Caco-2 (cell line): ENCODE results near the gene MEF2B. TPM values are rescaled to one million over a fixed set of nuclear protein-coding genes. Genes with fewer than 3 reads are reported as not detected.
"Not testable (repeated sequence)": the region's sequence is repeated elsewhere in the genome, so short reads cannot be mapped to it uniquely, and the experiment has no call there.

ENCODE experiments used
- BruUV-seq: library from RNA; stranded (reverse); fragments of 400-500 nt; replicated peaks from 2 replicates; lab custom pipeline; 2021; lab: Mats Ljungman, UMichigan
- CTCF ChIA-PET: fragments of 300-600 bp; sonication (Branson Sonifier 250); formaldehyde crosslinking; loops from one replicate; lab custom pipeline; 2022; ENCODE audit warnings: antibody characterized with exemption; lab: Charles Lee
- POLR2A ChIA-PET: fragments of 300-600 bp; sonication (Branson Sonifier 250); formaldehyde crosslinking; loops from one replicate; lab custom pipeline; 2022; ENCODE audit warnings: antibody characterized with exemption; lab: Charles Lee
- DNase-seq, 2 experiments: peaks; one replicate each; pipeline versions ENCODE4 v3.0.0 to v3.0.0-alpha.2; 2020 to 2022
- H3K27me3 ChIP-seq: replicated peaks from 2 replicates; pipeline ENCODE4 v1.6.0; 2011; ENCODE audit warnings: low read length; ENCODE audit not compliant: control insufficient read depth, insufficient read depth
- H3K36me3 ChIP-seq: 2 replicates; pipeline ENCODE4 v1.5.1; 2011; ENCODE audit warnings: low read length; ENCODE audit not compliant: control insufficient read depth, insufficient read depth
- H3K4me1 ChIP-seq: fragments of 250-450 bp; sonication (Bioruptor Pico); 2 replicates; pipeline ENCODE4 v1.5.1; 2020; ENCODE audit warnings: mild to moderate bottlenecking
- H3K4me3 ChIP-seq: 2 replicates; pipeline ENCODE4 v1.5.1; 2011; ENCODE audit warnings: low read depth, mild to moderate bottlenecking, control low read depth, low read length
- H3K9me3 ChIP-seq: fragments of 250-450 bp; sonication (Bioruptor Pico); 2 replicates; pipeline ENCODE4 v1.5.1; 2020; ENCODE audit warnings: mild to moderate bottlenecking, moderate library complexity
- H3K27ac Mint-ChIP-seq: one replicate; pipeline ENCODE4 v1.8.0; 2022; ENCODE audit warnings: mixed read lengths; ENCODE audit not compliant: unreplicated experiment
- H3K27me3 Mint-ChIP-seq: one replicate; pipeline ENCODE4 v1.8.0; 2022; ENCODE audit warnings: mixed read lengths; ENCODE audit not compliant: insufficient read depth, unreplicated experiment
- H3K36me3 Mint-ChIP-seq: one replicate; pipeline ENCODE4 v1.8.0; 2022; ENCODE audit warnings: mild to moderate bottlenecking, mixed read lengths; ENCODE audit not compliant: insufficient read depth, unreplicated experiment
- H3K4me1 Mint-ChIP-seq: one replicate; pipeline ENCODE4 v1.8.0; 2022; ENCODE audit warnings: low read depth, mixed read lengths; ENCODE audit not compliant: unreplicated experiment
- H3K4me3 Mint-ChIP-seq: one replicate; pipeline ENCODE4 v1.8.0; 2022; ENCODE audit warnings: mild to moderate bottlenecking, moderate library complexity, mixed read lengths; ENCODE audit not compliant: unreplicated experiment
- H3K9me3 Mint-ChIP-seq: one replicate; pipeline ENCODE4 v1.8.0; 2022; ENCODE audit warnings: mixed read lengths; ENCODE audit not compliant: unreplicated experiment
- intact Hi-C: fragments of 100-400 bp; cut with micrococcal nuclease; formaldehyde crosslinking; loops from one replicate; pipeline ENCODE4 v1.10.0; 2022; ENCODE audit not compliant: unreplicated experiment
- total RNA-seq: library from RNA; stranded (reverse); gene quantifications from 2 replicates; pipeline ENCODE4 v1.2.3, GENCODE V29; 2022
- TF ChIP-seq, protein P1 (sequence below), 2 experiments: fragments of 200-600 bp in 1 of 2; IDR thresholded peaks; 1 replicate in 1 of 2; 2 replicates in 1 of 2; pipeline versions ENCODE4 v1.5.1 to v1.8.0; 2011 to 2022; ENCODE audit warnings: antibody characterized with exemption in 1 of 2, control low read depth in 1 of 2, inconsistent platforms in 1 of 2, low read depth in 1 of 2, low read length in 1 of 2, mild to moderate bottlenecking in 1 of 2, moderate library complexity in 1 of 2; ENCODE audit not compliant: insufficient read depth in 1 of 2, severe bottlenecking in 1 of 2, unreplicated experiment in 1 of 2

MEF2B gene
- total RNA-seq, 1 experiment from 2014 or later = 0.82 TPM

DNA sequence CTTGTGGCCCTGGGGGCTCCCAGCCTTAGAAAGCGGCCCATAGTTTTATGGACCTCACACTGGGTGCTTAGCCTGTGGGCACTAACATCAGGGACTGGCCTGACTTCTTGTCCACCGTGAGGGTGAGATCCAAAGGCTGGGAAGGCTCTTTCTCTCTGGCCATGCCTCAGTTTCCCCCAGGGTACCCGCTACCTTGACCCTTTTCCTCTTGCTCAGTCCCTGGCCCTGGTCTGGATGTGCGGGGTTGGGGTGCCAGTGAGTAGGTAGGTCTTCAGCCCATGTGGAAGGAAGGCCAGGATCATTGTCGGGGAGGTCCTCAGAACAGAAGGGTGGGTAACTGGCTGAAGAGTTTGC, 30.2 kb downstream of the MEF2B start:
- DNase-seq = no peak
- Mint-ChIP-seq H3K4me1 (no peaks in the 10 kb centered on the region), H3K36me3 (peaks cover 11% of the 10 kb centered on the region), H3K27me3 (no peaks in the 10 kb centered on the region), H3K4me3 (no peak overlapping the region), H3K9me3 (no peaks in the 10 kb centered on the region), H3K27ac (no peak overlapping the region)
- H3K27me3 ChIP-seq = no peaks in the 10 kb centered on the region
- ChIA-PET POLR2A (no interaction called here), CTCF (no interaction called here)
- H3K36me3 ChIP-seq = no peaks in the 10 kb centered on the region
- no peaks in the 10 kb centered on the region for H3K9me3 ChIP-seq
- H3K4me3 ChIP-seq = no peak overlapping the region
- intact Hi-C loops = loop anchor here (1.0 to 5.0 kb wide), 4 partner anchors 32 to 144 kb away; partner anchors contain the start of genes MEF2B and SLC25A42
- H3K4me1 ChIP-seq = no peaks in the 10 kb centered on the region
- BruUV-seq = no TSS peak
- TF ChIP-seq, protein P1, sequence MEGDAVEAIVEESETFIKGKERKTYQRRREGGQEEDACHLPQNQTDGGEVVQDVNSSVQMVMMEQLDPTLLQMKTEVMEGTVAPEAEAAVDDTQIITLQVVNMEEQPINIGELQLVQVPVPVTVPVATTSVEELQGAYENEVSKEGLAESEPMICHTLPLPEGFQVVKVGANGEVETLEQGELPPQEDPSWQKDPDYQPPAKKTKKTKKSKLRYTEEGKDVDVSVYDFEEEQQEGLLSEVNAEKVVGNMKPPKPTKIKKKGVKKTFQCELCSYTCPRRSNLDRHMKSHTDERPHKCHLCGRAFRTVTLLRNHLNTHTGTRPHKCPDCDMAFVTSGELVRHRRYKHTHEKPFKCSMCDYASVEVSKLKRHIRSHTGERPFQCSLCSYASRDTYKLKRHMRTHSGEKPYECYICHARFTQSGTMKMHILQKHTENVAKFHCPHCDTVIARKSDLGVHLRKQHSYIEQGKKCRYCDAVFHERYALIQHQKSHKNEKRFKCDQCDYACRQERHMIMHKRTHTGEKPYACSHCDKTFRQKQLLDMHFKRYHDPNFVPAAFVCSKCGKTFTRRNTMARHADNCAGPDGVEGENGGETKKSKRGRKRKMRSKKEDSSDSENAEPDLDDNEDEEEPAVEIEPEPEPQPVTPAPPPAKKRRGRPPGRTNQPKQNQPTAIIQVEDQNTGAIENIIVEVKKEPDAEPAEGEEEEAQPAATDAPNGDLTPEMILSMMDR (IDR thresholded peaks at IDR 0.05; ENCODE audit: insufficient read depth in 1 of 2, low read depth in 1 of 2, low read length in 1 of 2, severe bottlenecking in 1 of 2, unreplicated experiment in 1 of 2) = no peak

DNA sequence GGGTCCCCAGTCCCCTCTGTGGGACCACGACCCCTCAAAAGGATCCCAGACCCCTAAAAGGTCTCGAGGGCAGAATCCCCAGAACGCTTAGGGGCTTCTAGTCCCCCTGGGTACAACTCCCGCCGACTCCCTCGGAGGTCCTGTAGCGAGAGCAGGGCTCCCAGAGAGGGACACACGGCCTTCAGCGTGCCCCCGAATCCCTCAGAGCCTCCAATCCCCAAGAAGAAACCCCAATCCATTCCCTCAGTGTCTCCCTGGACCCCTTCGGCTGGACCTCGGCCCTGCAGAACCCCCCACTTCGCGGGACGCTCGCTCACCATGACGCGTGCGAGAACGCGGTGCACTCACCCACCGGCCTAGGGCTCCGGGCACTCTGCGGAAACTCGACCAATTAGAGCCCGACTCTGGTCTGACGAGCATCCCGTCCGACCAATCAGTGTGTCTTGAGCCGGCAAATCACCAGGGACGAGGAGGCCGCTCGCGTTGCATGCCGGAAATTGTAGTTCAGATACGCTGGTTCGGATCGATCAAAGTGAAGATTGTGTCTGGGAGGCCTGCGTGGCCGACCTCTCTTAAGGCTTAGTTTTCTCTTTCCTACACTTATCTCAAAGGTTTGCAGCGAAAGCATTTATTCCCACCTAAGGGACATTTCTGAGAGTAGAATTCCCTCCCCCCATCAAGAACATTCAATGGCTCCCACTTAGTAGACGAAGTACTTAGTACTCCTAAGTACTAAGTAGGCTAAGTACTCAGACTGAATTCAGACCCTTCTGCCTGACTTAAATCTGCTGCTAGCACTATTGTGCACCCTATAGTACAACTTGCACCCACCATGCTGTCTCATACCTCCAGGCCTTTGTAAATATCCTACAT, 31.7 kb downstream of the MEF2B start, which contains the start of gene TMEM161A:
Gene TMEM161A, minus strand, starts transcription at position 370 of the 873 bp plus-strand sequence. Its CDS starts 50 bp downstream, at position 320.
- Histone ChIP-seq H3K4me3 (peak within 1 kb of the TSS; percentile 87), H3K36me3 (no peaks in the 10 kb centered on the region), H3K4me1 (no peaks in the 10 kb centered on the region), H3K9me3 (no peaks in the 10 kb centered on the region), H3K27me3 (no peaks in the 10 kb centered on the region)
- Mint-ChIP-seq H3K4me3 (peak within 1 kb of the TSS; percentile 97), H3K27ac (peak within 1 kb of the TSS; percentile 97), H3K4me1 (no peaks in the 10 kb centered on the region), H3K36me3 (peaks cover 11% of the 10 kb centered on the region), H3K27me3 (no peaks in the 10 kb centered on the region), H3K9me3 (no peaks in the 10 kb centered on the region)
- BruUV-seq = no TSS peak
- TF ChIP-seq, protein P1 (IDR thresholded peaks at IDR 0.05; ENCODE audit: insufficient read depth in 1 of 2, low read depth in 1 of 2, low read length in 1 of 2, severe bottlenecking in 1 of 2, unreplicated experiment in 1 of 2) = no peak
- ChIA-PET CTCF (no interaction called here), POLR2A (no interaction called here)
- intact Hi-C loops = loop anchor here (1.0 to 5.0 kb wide), 4 partner anchors 34 to 85 kb away; partner anchors contain the start of genes MEF2B and SLC25A42
- DNase-seq = peak; percentile 97 to 99

DNA sequence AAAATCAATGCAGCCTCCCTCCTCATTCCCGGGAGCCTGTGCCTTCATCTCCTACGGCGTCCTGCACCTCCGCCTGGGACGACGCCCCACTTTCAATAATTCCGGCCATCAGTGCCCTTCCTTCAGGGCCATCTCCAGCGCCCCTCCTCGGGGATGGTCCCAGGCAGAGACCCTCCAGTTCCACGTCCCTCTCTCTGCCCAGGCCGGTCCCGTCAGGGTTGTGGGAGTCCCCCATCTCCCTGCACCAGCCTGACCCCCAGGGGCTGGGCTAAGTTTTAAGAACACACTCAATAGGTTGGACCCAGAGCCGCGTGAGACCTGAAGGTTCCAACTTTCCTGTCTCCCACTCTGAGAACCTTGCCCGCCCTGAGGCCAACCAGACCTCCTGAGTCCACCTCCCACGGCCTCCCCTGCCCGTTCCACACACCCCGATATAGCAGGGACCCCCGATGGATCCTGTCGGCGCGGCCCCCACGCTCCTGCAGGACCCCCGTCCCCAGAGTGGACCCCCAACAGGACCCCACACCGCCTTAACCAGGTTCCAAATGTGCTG, 32.4 kb downstream of the MEF2B start:
- H3K27me3 Mint-ChIP-seq = no peaks in the 10 kb centered on the region
- H3K36me3 Mint-ChIP-seq = peaks cover 11% of the 10 kb centered on the region
- intact Hi-C loops = loop anchor here (1.0 to 5.0 kb wide), 4 partner anchors 35 to 84 kb away; partner anchors contain the start of genes MEF2B and SLC25A42
- no peaks in the 10 kb centered on the region for H3K9me3 Mint-ChIP-seq
- TSS peak; percentile 53 for BruUV-seq
- TF ChIP-seq, protein P1 (IDR thresholded peaks at IDR 0.05; ENCODE audit: insufficient read depth in 1 of 2, low read depth in 1 of 2, low read length in 1 of 2, severe bottlenecking in 1 of 2, unreplicated experiment in 1 of 2) = no peak
- H3K4me1 Mint-ChIP-seq = no peaks in the 10 kb centered on the region
- no peaks in the 10 kb centered on the region for H3K36me3 ChIP-seq
- ChIA-PET CTCF (interaction anchor here (0.6 kb wide), 1 partner anchor 8 kb away, joined by 3 read pairs; no protein-coding TSS in a partner anchor), POLR2A (interaction anchor here (0.6 kb wide), 1 partner anchor 72 kb away, joined by 3 read pairs; no protein-coding TSS in a partner anchor)
- peak overlapping the region; percentile 97 for H3K4me3 Mint-ChIP-seq
- H3K4me3 ChIP-seq = peak overlapping the region; percentile 87
- H3K27ac Mint-ChIP-seq = peak overlapping the region; percentile 97
- no peak for DNase-seq
- H3K27me3 ChIP-seq = no peaks in the 10 kb centered on the region
- H3K9me3 ChIP-seq = peaks cover 4% of the 10 kb centered on the region; the same call in 1 of the 2 replicates
- no peaks in the 10 kb centered on the region for H3K4me1 ChIP-seq

DNA sequence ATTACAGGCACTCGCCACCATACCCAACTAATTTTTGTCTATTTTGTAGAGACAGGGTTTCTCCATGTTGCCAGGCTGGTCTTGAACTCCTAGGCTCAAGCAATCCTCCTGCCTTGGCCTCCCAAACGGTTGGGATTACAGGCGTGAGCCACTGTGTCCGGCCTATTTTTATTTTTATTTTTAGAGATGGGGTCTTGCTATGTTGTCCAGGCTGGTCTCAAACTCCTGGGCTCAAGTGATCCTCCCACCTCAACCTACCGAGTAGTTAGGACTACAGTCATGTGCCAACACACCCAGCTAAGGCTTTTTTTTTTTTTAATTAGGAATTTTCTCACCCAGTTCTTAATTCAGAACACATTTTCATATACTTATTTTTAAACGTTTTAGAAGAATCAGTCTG, 34.4 kb downstream of the MEF2B start:
- H3K27ac Mint-ChIP-seq, H3K4me3 ChIP-seq, POLR2A ChIA-PET, DNase-seq, H3K27me3 ChIP-seq, H3K27me3 Mint-ChIP-seq, H3K36me3 ChIP-seq, H3K4me1 ChIP-seq, H3K9me3 Mint-ChIP-seq, H3K4me1 Mint-ChIP-seq, BruUV-seq, CTCF ChIA-PET, H3K4me3 Mint-ChIP-seq: not testable (repeated sequence)
- peaks cover 21% of the 10 kb centered on the region for H3K9me3 ChIP-seq
- peaks cover 11% of the 10 kb centered on the region for H3K36me3 Mint-ChIP-seq
- intact Hi-C loops = loop anchor here (5.0 kb wide), 1 partner anchor 37 kb away; the partner anchor contains the start of gene MEF2B
